ENCODE results near the gene SOCS6.
"Not testable (repeated sequence)": the region's sequence is repeated elsewhere in the genome, so short reads cannot be mapped to it uniquely, and the experiment has no call there.

The SOCS6 gene

DNA sequence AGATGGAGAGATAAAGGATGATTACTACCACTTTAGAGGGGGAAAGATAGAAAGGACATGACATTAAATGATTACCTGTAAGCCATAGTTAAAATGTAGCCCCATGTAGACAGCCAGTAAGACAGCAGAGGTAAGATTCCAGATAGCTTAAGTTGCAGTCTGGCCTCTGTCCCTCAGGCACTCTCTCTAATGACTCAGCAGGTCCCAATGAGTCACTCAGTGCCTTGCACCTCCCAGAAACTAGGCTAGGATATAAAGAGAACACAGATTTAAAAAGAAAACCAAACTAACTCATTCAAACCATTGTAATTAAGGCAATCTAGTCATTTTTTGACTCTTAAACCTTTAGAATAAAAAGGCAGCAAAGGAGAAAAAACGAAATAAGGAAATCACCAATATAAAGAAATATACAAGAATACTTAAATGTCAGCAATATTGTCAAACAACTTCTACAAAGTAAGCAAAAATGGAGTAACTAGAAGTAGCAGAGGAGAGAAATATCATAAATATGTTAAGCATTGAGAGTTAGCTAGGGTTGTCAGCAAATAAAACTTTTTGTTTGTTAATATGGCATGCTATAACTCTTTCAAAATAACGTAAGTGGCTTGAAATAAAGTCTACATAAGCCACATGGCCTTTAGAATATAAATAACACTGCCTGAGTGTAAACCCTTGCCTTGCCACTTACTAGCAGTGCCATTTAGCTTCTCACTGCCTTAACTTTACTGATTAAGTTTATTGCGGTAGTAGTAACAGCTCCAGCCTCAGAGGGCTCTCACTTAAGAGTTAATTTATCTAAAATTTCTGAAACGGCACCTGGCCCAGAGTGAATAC is 48.5 kb downstream of the SOCS6 start:
- H3K4me1 Mint-ChIP-seq (ENCODE audit: low read depth), result peaks cover 8% of the 10 kb centered on the region
- H3K27ac Mint-ChIP-seq, result no peak overlapping the region
- H3K4me3 Mint-ChIP-seq, result no peak overlapping the region
- peaks cover 5% of the 10 kb centered on the region for H3K36me3 Mint-ChIP-seq (ENCODE audit: low read depth)
- intact Hi-C loops (cut with micrococcal nuclease), result no loop called here
- no peaks in the 10 kb centered on the region for H3K27me3 Mint-ChIP-seq
- no peaks in the 10 kb centered on the region for H3K9me3 Mint-ChIP-seq

DNA sequence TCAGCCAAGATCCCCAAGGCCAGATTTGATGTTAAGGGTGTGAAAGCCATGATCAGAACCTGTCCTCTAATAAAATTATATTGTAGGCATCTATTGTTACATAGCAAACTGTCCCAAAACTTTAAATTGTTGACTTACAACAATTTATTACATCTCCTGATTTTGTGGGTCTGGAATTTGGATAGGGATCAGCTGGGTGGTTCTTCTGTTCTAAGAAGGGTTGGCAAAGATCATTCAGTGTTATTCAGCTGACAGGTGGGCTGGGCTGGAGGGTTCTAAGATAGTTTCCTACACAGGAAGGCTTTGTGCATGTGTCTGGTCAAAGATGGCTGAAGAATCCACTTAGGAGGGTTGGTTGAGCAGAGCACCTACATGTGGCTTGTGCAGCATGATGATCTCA is 50.0 kb downstream of the SOCS6 start:
- H3K4me1 Mint-ChIP-seq (ENCODE audit: low read depth), result peaks cover 8% of the 10 kb centered on the region
- H3K27ac Mint-ChIP-seq, result no peak overlapping the region
- H3K36me3 Mint-ChIP-seq (ENCODE audit: low read depth), result peaks cover 5% of the 10 kb centered on the region
- intact Hi-C loops (cut with micrococcal nuclease), result no loop called here
- no peaks in the 10 kb centered on the region for H3K9me3 Mint-ChIP-seq
- no peaks in the 10 kb centered on the region for H3K27me3 Mint-ChIP-seq
- no peak overlapping the region for H3K4me3 Mint-ChIP-seq

DNA sequence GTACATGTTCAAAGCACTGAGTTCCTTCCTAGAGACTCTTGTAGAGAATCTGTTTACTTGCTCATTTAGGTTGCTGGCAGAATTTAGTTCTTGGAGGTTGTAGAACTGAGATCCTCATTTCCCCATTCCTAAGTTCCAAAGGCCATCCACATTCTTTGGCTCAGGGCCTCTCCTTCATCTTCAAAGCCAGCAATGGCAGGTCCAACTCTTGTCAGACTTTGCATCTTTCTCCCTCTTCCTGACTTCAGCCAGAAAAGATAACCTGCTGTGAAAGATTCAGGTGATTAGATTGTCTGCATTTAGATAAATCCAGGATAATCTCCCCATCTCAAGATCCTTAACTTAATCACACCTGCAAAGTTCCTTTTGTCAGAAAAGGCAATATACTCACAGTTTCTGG is 51.1 kb downstream of the SOCS6 start:
- intact Hi-C loops (cut with micrococcal nuclease), result no loop called here
- Mint-ChIP-seq H3K36me3 (ENCODE audit: low read depth) (peaks cover 5% of the 10 kb centered on the region), H3K4me1 (ENCODE audit: low read depth) (peaks cover 8% of the 10 kb centered on the region), H3K9me3 (no peaks in the 10 kb centered on the region), H3K27ac (no peak overlapping the region), H3K27me3 (no peaks in the 10 kb centered on the region), H3K4me3 (no peak overlapping the region)

DNA sequence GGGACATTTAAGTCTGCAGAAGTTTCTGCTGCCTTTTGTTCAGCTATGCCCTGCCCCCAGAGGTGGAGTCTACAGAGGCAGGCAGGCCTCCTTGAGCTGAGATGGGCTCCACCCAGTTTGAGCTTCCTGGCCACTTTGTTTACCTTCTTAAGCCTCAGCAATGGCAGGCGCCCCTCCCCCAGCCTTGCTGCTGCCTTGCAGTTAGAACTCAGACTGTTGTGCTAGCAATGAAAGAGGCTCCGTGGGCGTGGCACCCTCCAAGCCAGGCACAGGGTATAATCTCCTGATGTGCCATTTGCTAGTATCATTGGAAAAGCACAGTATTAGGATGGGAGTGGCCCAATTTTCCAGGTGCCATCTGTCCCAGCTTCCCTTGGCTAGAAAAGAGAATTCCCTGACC is 59.6 kb downstream of the SOCS6 start:
- H3K27ac Mint-ChIP-seq; H3K4me3 Mint-ChIP-seq; H3K27me3 Mint-ChIP-seq; H3K4me1 Mint-ChIP-seq (ENCODE audit: low read depth); H3K9me3 Mint-ChIP-seq; intact Hi-C loops (cut with micrococcal nuclease): not testable (repeated sequence)
- H3K36me3 Mint-ChIP-seq (ENCODE audit: low read depth), result peaks cover 14% of the 10 kb centered on the region

DNA sequence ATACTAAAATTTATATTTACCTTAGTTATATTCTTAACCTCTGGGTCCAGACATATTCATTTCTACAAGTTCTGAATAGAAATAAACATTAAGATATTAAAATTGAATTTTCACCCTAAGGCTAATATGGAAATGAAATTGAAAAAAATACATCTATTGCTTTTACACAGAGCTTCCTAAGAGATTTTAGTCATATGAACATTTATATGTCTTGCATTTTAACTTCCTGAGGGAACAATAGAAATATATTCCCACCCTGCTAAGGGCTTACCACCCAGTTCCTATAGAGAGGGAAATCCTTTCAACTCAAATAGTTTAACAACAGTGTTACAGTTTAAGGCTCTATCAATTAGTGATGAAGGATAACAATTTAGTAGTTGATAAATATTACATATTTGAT is 60.5 kb downstream of the SOCS6 start:
- Mint-ChIP-seq H3K27ac (no peak overlapping the region), H3K27me3 (no peaks in the 10 kb centered on the region), H3K4me1 (ENCODE audit: low read depth) (peaks cover 4% of the 10 kb centered on the region), H3K4me3 (no peak overlapping the region), H3K36me3 (ENCODE audit: low read depth) (peaks cover 14% of the 10 kb centered on the region), H3K9me3 (peaks cover 12% of the 10 kb centered on the region)
- intact Hi-C loops (cut with micrococcal nuclease), result no loop called here

DNA sequence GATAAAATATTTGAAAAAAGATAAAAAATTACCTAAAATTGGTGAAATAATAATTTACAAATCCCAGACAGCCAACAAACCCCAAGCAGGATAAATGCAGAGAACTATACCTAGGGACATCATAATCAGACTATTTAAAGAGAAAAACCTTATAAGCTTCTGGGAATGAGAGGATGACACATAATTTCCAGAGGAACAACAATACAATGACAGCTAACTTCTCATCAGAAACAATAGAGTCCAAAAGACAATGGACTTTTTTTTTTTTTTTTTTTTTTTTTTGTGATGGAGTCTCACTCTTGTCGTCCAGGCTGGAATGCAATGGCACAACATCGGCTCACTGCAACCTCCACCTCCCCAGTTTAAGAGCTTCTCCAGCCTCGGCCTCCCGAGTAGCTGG is 65.2 kb downstream of the SOCS6 start:
- no peak overlapping the region for H3K27ac Mint-ChIP-seq
- no peaks in the 10 kb centered on the region for H3K36me3 Mint-ChIP-seq (ENCODE audit: low read depth)
- H3K4me1 Mint-ChIP-seq (ENCODE audit: low read depth), result no peaks in the 10 kb centered on the region
- no peak overlapping the region for H3K4me3 Mint-ChIP-seq
- intact Hi-C loops (cut with micrococcal nuclease), result no loop called here
- H3K27me3 Mint-ChIP-seq, result no peaks in the 10 kb centered on the region
- H3K9me3 Mint-ChIP-seq, result peaks cover 12% of the 10 kb centered on the region

DNA sequence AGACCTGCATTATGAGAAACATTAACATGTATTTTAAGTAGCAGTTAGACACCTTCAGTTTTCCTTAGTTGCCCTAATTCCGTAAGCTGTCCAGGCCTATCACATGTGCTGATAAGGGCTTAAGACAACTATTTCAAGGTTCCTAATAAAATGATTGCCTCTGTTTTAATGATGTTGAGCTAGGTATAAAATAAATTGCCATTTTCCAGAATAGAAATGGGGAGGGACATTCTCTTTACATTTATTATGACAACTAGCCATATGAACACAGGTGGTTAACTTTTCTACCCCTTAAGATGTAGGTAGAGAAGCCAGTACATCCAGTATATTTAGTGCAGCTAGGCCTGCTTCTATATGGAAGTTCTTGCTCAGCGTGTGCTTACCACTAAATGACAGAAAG is 65.9 kb downstream of the SOCS6 start:
- Mint-ChIP-seq H3K27me3 (no peaks in the 10 kb centered on the region), H3K4me3 (no peak overlapping the region), H3K4me1 (ENCODE audit: low read depth) (no peaks in the 10 kb centered on the region), H3K9me3 (peaks cover 12% of the 10 kb centered on the region), H3K27ac (no peak overlapping the region), H3K36me3 (ENCODE audit: low read depth) (no peaks in the 10 kb centered on the region)
- intact Hi-C loops (cut with micrococcal nuclease), result no loop called here

DNA sequence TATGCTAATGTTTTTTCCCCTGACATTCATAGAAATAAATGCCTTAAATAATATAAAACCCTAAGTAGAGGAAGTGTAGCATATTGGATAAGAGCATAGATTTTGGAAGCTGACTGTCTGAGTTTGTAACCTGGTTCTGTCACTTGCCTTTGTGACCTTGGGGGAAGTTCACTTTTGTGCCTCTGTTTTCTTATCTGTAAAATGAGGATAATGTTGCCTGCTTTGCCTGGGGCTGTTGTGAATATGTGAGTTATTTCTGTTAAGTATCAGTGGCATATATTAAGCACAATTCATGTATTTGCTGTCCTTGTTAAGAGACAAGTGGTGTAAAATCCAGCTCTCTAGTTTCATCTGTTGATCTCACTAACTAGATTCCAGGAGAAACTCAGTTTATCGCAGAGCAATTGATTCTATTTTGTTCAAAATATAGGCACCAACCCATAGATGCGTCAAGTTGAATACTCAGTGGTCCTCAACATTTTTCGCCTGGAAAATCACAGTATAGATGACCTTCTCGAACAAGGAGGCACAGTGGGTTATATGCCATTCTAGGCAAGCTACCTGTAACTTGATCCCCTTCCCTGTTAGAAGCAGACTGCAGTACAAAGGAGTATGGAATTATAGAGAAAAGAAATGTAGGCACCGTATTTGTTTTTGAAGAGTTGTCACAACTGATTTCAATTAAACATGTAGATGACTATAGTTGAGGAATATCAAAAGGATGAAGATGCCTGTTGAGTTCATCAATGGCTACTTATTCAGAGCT is 67.0 kb downstream of the SOCS6 start:
- no peaks in the 10 kb centered on the region for H3K36me3 Mint-ChIP-seq (ENCODE audit: low read depth)

DNA sequence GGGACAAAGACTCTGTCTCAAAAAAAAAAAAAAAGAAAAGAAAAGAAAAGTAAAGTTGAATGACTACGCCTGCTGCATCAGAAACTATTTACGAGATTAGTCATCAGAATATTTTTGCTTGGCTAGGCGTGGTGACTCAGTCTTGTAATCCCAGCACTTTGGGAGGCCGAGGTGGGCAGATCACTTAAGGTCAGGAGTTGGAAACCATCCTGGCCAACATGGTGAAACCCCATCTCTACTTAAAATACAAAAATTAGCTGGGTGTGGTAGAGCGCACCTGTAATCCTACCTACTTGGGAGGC is 69.2 kb downstream of the SOCS6 start:
- H3K4me3 Mint-ChIP-seq; intact Hi-C loops (cut with micrococcal nuclease); H3K4me1 Mint-ChIP-seq (ENCODE audit: low read depth); H3K27me3 Mint-ChIP-seq; H3K27ac Mint-ChIP-seq; H3K36me3 Mint-ChIP-seq (ENCODE audit: low read depth): not testable (repeated sequence)
- peaks cover 12% of the 10 kb centered on the region for H3K9me3 Mint-ChIP-seq

More for the DNA sequence above, 67.0 kb downstream of the SOCS6 start:
- Mint-ChIP-seq H3K4me1 (ENCODE audit: low read depth) (no peaks in the 10 kb centered on the region), H3K4me3 (no peak overlapping the region), H3K9me3 (peaks cover 12% of the 10 kb centered on the region), H3K27ac (no peak overlapping the region), H3K27me3 (no peaks in the 10 kb centered on the region)
- intact Hi-C loops (cut with micrococcal nuclease), result no loop called here

DNA sequence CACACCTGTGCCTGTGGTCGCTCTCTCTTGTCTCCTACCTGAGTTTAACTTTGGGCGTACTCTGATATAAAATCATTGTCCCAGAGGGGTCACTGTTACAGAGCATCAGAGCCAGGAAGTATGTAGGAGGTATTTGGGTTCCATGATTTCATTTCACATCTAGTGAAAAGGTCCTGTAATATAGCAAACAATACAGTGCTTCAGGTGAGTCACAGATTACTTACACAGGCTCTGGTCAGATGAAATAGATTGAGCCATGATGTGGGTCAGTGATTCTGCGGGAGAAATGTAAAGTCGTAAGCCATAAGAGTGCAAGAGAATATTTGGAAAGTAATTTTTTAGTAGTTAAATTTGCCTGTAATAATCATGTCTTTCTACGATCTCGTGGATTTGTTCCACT is 70.2 kb downstream of the SOCS6 start:
- H3K9me3 Mint-ChIP-seq, result peaks cover 2% of the 10 kb centered on the region
- no peaks in the 10 kb centered on the region for H3K36me3 Mint-ChIP-seq (ENCODE audit: low read depth)
- no peak overlapping the region for H3K4me3 Mint-ChIP-seq
- peaks cover 6% of the 10 kb centered on the region for H3K4me1 Mint-ChIP-seq (ENCODE audit: low read depth)
- H3K27me3 Mint-ChIP-seq, result no peaks in the 10 kb centered on the region
- intact Hi-C loops (cut with micrococcal nuclease), result no loop called here
- no peak overlapping the region for H3K27ac Mint-ChIP-seq

DNA sequence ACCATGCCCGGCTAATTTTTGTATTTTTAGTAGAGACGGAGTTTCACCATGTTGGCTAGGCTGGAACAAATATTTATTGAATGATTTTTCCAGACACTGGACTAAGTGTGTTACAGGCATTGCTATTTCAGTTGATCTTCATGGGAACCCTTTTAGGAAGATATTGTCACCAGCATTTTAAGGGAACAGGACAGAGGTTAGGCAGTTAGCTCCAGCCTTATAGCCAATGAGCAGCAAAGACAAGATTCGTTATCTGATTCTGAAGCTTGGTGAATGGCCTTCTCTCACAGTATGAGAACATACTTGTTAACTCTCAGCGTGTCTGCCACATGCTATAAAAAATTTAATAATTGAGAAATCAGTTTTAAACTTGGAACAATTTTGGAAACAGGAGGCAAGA is 73.4 kb downstream of the SOCS6 start:
- H3K4me1 Mint-ChIP-seq (ENCODE audit: low read depth), result peaks cover 16% of the 10 kb centered on the region
- H3K27ac Mint-ChIP-seq, result no peak overlapping the region
- H3K4me3 Mint-ChIP-seq, result no peak overlapping the region
- intact Hi-C loops (cut with micrococcal nuclease), result no loop called here
- no peaks in the 10 kb centered on the region for H3K9me3 Mint-ChIP-seq
- H3K36me3 Mint-ChIP-seq (ENCODE audit: low read depth), result no peaks in the 10 kb centered on the region
- H3K27me3 Mint-ChIP-seq, result peaks cover 7% of the 10 kb centered on the region

DNA sequence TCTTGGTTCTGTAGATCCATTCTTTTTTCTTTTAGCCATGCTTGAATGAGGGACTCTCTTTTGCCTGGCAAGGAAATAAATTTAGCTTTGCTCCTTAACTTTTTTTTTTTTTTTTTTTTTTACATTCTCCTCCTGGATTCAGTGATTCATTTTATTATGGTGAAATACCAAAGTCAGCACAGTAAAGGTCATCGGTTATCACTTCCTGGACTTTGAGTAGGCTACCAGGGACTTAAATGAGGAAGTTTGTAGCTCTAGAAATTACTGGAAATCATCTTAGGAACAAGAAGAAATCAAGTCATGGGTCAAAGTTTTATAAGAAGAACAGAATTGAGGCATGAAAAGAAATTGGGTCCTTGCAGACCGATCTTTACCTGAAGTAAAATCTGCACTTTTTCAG is 75.0 kb downstream of the SOCS6 start:
- Mint-ChIP-seq H3K9me3 (no peaks in the 10 kb centered on the region), H3K36me3 (ENCODE audit: low read depth) (no peaks in the 10 kb centered on the region), H3K4me1 (ENCODE audit: low read depth) (peaks cover 17% of the 10 kb centered on the region), H3K27ac (no peak overlapping the region), H3K4me3 (no peak overlapping the region), H3K27me3 (peaks cover 10% of the 10 kb centered on the region)
- intact Hi-C loops (cut with micrococcal nuclease), result no loop called here

DNA sequence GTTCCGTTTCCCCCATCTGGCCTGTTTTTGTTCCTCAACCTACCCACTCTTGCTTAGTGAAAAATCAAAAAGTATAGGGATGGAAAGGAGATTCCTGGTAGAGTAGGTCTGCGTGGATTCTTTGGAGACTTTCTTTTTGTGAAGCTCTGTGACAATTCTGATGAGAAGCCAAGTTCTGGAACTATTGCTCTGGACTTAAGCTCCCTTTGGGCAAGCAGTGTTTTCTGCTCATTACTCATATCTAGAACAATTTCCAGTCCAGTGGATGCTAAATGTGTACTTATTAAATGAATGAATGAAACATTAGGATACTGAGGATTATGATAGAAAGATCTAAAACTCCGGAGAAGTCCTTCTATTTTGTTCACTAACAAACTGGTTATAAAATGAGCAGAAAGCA is 76.5 kb downstream of the SOCS6 start:
- Mint-ChIP-seq H3K36me3 (ENCODE audit: low read depth) (no peaks in the 10 kb centered on the region), H3K4me3 (no peak overlapping the region), H3K27me3 (peaks cover 10% of the 10 kb centered on the region), H3K27ac (no peak overlapping the region), H3K4me1 (ENCODE audit: low read depth) (peaks cover 21% of the 10 kb centered on the region), H3K9me3 (no peaks in the 10 kb centered on the region)
- intact Hi-C loops (cut with micrococcal nuclease), result no loop called here

DNA sequence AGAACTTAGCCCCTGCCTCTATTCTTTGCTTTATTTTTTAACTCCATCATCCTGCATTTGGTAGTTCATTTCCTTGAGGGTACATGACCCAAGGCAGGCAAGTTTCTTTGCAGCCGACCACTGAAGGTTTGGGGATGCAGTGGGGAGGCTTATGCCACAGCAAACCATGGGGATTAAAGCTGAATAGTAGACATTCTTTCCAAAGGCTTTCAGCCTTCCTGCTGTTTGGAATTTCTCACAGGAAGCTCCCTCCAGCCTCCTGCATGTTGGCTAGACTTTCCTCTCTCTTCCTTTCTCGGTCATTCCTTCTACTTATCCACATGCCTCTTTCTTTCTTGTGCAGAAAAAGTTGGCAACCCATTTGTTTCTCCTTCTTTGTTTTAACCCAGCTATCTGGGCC is 77.3 kb downstream of the SOCS6 start:
- Mint-ChIP-seq H3K27ac (no peak overlapping the region), H3K27me3 (peaks cover 10% of the 10 kb centered on the region), H3K36me3 (ENCODE audit: low read depth) (no peaks in the 10 kb centered on the region), H3K9me3 (no peaks in the 10 kb centered on the region), H3K4me1 (ENCODE audit: low read depth) (peaks cover 21% of the 10 kb centered on the region), H3K4me3 (no peak overlapping the region)
- intact Hi-C loops (cut with micrococcal nuclease), result no loop called here

DNA sequence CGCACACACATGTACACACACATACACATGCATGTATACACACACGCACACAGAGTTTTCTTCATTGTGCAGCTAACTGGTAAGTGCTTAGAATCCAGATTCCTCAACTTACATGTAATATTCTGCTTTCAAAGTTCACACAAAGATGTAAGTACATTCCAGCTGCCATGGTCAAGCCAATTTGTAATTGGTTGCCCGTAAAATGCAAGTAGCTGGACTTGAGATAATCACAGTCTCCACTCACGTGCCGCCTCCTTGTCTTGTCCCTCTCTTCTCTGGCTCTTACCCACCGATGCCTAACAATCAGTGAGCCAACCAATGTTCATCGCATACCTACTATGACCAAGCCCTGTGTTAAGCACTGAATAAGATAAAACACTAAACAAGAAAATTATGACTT is 77.8 kb downstream of the SOCS6 start:
- no peaks in the 10 kb centered on the region for H3K9me3 Mint-ChIP-seq
- peaks cover 10% of the 10 kb centered on the region for H3K27me3 Mint-ChIP-seq
- intact Hi-C loops (cut with micrococcal nuclease), result no loop called here
- H3K4me3 Mint-ChIP-seq, result no peak overlapping the region
- H3K27ac Mint-ChIP-seq, result no peak overlapping the region
- no peaks in the 10 kb centered on the region for H3K36me3 Mint-ChIP-seq (ENCODE audit: low read depth)
- peaks cover 25% of the 10 kb centered on the region for H3K4me1 Mint-ChIP-seq (ENCODE audit: low read depth)
